Measurements from ENCODE around the gene ADAMTS15.

The ADAMTS15 gene

GRCh38 chr11:130431331-130431773 is 17.1 kb upstream of the ADAMTS15 start:
- no peaks in the 10 kb centered on the region; the same call in 1 of the 2 replicates for H3K4me1 ChIP-seq (ENCODE audit: control insufficient read depth, insufficient read depth, low read length)
- H3K9me3 ChIP-seq (ENCODE audit: control insufficient read depth, insufficient read depth, low read depth, low read length), result no peaks in the 10 kb centered on the region
- no peak overlapping the region for H3K27ac ChIP-seq (ENCODE audit: extremely low read depth, low read depth, low read length)
- no peak for TF ChIP-seq ZNF658 (tag by site-specific recombination; IDR thresholded peaks at IDR 0.05)
- peak; percentile 66 for TF ChIP-seq ZNF654 (tag by site-specific recombination; IDR thresholded peaks at IDR 0.05; ENCODE audit: low read depth)
- H3K36me3 ChIP-seq (ENCODE audit: control insufficient read depth in 2 of 2, insufficient read depth in 1 of 2, low read length in 2 of 2), result no peaks in the 10 kb centered on the region
- ChIA-PET CTCF (interaction anchor here (0.6 to 11.6 kb wide), 35 partner anchors 9 to 814 kb away, joined by 3 to 408 read pairs (median 6); no protein-coding TSS in a partner anchor), POLR2A (interaction anchor here (0.6 to 1.3 kb wide), 5 partner anchors 17 to 465 kb away, joined by 3 to 8 read pairs (median 3); partner anchors contain the start of gene ADAMTS15)
- H3K4me3 ChIP-seq (ENCODE audit: low read depth, low read length), result no peak overlapping the region

DNA sequence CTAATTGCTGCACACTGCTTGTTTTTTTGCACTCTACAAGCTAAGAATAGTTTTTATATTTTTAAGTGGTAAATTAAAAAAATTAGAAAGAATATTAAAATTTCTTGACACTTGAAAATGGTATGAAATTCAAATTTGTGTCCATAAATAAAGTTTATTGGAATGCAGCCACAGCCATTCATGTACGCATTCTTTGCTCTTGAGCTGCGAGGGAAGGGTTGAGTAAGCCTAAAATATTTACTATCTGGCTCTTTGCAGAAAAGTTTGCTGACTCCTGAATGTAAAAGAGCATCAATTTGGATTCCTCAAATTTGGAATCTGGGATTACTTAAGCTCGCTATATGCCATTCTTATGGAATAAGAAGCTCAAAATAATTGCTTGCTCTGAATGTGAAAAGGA is 16.6 kb upstream of the ADAMTS15 start:
- no peaks in the 10 kb centered on the region for H3K36me3 ChIP-seq (ENCODE audit: control insufficient read depth in 2 of 2, insufficient read depth in 1 of 2, low read length in 2 of 2)
- TF ChIP-seq SETDB1 (IDR thresholded peaks at IDR 0.05; ENCODE audit: insufficient read length, low read length) (no peak), ZNF391 (tag by site-specific recombination; IDR thresholded peaks at IDR 0.05; ENCODE audit: borderline replicate concordance, low read depth) (no peak), PRDM10 (tag by site-specific recombination; IDR thresholded peaks at IDR 0.05) (no peak), GLIS2 (tag by site-specific recombination; IDR thresholded peaks at IDR 0.05) (no peak), ZNF404 (tag by site-specific recombination; IDR thresholded peaks at IDR 0.05) (no peak), ZSCAN23 (tag by site-specific recombination; IDR thresholded peaks at IDR 0.05) (no peak), KLF10 (tag by site-specific recombination; IDR thresholded peaks at IDR 0.05) (no peak), HOXA7 (CRISPR knock-in tag; IDR thresholded peaks at IDR 0.05; ENCODE audit: borderline replicate concordance) (no peak), GFI1B (tag by site-specific recombination; IDR thresholded peaks at IDR 0.05) (no peak), WT1 (tag by site-specific recombination; IDR thresholded peaks at IDR 0.05) (no peak), AEBP2 (tag by site-specific recombination; IDR thresholded peaks at IDR 0.05; ENCODE audit: borderline replicate concordance) (no peak), TSHZ1 (tag by site-specific recombination; IDR thresholded peaks at IDR 0.05; ENCODE audit: borderline replicate concordance) (no peak), ZBTB1 (tag by site-specific recombination; IDR thresholded peaks at IDR 0.05) (no peak)
- TF ChIP-seq, protein P1, sequence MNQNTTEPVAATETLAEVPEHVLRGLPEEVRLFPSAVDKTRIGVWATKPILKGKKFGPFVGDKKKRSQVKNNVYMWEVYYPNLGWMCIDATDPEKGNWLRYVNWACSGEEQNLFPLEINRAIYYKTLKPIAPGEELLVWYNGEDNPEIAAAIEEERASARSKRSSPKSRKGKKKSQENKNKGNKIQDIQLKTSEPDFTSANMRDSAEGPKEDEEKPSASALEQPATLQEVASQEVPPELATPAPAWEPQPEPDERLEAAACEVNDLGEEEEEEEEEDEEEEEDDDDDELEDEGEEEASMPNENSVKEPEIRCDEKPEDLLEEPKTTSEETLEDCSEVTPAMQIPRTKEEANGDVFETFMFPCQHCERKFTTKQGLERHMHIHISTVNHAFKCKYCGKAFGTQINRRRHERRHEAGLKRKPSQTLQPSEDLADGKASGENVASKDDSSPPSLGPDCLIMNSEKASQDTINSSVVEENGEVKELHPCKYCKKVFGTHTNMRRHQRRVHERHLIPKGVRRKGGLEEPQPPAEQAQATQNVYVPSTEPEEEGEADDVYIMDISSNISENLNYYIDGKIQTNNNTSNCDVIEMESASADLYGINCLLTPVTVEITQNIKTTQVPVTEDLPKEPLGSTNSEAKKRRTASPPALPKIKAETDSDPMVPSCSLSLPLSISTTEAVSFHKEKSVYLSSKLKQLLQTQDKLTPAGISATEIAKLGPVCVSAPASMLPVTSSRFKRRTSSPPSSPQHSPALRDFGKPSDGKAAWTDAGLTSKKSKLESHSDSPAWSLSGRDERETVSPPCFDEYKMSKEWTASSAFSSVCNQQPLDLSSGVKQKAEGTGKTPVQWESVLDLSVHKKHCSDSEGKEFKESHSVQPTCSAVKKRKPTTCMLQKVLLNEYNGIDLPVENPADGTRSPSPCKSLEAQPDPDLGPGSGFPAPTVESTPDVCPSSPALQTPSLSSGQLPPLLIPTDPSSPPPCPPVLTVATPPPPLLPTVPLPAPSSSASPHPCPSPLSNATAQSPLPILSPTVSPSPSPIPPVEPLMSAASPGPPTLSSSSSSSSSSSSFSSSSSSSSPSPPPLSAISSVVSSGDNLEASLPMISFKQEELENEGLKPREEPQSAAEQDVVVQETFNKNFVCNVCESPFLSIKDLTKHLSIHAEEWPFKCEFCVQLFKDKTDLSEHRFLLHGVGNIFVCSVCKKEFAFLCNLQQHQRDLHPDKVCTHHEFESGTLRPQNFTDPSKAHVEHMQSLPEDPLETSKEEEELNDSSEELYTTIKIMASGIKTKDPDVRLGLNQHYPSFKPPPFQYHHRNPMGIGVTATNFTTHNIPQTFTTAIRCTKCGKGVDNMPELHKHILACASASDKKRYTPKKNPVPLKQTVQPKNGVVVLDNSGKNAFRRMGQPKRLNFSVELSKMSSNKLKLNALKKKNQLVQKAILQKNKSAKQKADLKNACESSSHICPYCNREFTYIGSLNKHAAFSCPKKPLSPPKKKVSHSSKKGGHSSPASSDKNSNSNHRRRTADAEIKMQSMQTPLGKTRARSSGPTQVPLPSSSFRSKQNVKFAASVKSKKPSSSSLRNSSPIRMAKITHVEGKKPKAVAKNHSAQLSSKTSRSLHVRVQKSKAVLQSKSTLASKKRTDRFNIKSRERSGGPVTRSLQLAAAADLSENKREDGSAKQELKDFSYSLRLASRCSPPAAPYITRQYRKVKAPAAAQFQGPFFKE (tag by site-specific recombination; IDR thresholded peaks at IDR 0.05; ENCODE audit: borderline replicate concordance), result no peak
- POLR2A ChIA-PET, result interaction anchor here (0.6 to 1.3 kb wide), 4 partner anchors 17 to 463 kb away, joined by 3 to 8 read pairs (median 3); partner anchors contain the start of gene ADAMTS15
- H3K4me1 ChIP-seq (ENCODE audit: control insufficient read depth, insufficient read depth, low read length), result no peaks in the 10 kb centered on the region; the same call in 1 of the 2 replicates
- H3K4me3 ChIP-seq (ENCODE audit: low read depth, low read length), result no peak overlapping the region
- H3K27ac ChIP-seq (ENCODE audit: extremely low read depth, low read depth, low read length), result no peak overlapping the region
- H3K9me3 ChIP-seq (ENCODE audit: control insufficient read depth, insufficient read depth, low read depth, low read length), result no peaks in the 10 kb centered on the region
- CTCF ChIA-PET, result interaction anchor here (0.5 to 11.6 kb wide), 33 partner anchors 10 to 814 kb away, joined by 3 to 408 read pairs (median 4); no protein-coding TSS in a partner anchor

All from HEK293 (cell line).